Hematopoietic multipotent progenitor cell treated with erythropoietin and hydrocortisone succinate and interleukin-3 and kit ligand, for 6 days (in vitro differentiated cells): ENCODE data around the gene AZU1.

Source experiments
- DNase-seq: peaks from one replicate; pipeline ENCODE4 v3.0.0-alpha.2; 2015

AZU1 gene

DNA sequence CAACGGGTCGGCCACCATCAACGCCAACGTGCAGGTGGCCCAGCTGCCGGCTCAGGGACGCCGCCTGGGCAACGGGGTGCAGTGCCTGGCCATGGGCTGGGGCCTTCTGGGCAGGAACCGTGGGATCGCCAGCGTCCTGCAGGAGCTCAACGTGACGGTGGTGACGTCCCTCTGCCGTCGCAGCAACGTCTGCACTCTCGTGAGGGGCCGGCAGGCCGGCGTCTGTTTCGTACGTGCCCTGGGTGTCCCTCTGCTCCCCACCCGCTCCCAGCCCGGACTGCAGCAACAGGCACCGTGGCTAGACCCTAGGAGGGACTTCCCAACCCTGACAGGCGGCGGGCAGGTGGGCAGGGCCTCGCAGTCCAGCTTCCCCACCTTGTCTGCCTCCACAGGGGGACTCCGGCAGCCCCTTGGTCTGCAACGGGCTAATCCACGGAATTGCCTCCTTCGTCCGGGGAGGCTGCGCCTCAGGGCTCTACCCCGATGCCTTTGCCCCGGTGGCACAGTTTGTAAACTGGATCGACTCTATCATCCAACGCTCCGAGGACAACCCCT, 28.0 kb downstream of the AZU1 start:
- DNase-seq, result no peak

DNA sequence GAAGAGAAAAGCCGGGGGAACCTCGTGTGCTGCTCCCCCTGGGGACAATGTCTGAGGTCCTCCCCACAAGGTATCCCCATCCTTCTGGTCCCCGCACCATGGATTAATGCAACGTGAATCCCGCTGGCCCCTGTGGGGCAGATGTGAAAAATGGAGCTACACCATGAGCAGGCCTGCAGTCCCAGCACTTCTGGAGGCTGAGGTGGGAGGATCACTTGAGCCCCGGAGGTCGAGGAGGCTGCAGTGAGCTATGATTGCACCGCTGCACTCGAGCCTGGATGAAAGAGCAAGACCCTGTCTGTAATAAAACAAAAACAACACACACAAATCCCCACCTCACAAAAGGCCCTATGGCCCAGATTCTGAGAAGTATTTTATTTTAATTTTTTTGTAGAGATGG, 30.6 kb downstream of the AZU1 start:
- no peak for DNase-seq

DNA sequence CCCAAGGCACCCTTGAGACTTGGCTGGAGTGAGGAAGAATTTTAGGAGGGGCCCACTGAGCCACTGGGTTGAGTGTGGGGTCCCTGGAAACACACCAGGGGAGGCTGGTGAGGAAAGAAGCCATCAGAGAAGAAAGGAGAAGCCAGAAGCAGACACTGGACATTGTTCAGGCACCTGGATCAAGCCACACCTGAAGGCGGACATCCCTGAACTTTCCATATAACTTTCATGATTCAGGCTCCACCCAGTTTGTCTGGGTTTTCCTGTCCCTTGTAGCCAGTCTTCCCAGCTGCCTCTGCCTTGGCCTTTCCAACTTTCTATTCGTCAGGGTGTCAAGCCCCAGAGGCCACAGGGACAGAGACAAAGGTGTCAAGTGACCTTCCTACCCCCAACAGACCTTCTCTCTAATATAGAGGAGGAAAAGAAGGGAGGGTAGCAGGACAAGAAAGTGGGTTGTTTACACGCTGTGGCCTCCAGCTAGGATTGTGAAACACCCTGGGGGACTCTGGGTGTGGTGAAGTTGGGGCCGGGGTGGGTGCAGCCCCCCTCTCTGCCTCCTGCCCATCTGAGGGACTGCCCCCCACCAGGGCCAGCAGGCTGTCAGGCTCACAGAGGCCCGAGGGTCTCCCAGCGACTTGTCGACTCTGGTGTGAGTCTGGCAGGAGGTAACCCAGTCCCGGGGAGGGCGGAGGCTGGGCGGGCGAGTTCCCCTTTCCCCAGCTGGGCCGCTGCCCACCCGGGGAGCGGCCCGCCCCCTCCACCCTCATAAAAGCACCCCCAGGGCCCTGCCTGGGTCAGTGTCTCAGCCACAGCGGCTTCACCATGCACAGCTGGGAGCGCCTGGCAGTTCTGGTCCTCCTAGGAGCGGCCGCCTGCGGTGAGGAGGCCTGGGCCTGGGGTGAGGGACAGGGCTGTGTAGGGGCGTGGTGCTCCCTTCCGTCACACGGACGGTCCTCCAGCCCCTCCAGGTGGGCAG, 31.5 kb downstream of the AZU1 start, which contains the start of gene CFD:
Gene CFD, plus strand, starts transcription at position 797 of the 976 bp plus-strand sequence. Its CDS starts 26 bp downstream, at position 823.
- peak; percentile 50 for DNase-seq

DNA sequence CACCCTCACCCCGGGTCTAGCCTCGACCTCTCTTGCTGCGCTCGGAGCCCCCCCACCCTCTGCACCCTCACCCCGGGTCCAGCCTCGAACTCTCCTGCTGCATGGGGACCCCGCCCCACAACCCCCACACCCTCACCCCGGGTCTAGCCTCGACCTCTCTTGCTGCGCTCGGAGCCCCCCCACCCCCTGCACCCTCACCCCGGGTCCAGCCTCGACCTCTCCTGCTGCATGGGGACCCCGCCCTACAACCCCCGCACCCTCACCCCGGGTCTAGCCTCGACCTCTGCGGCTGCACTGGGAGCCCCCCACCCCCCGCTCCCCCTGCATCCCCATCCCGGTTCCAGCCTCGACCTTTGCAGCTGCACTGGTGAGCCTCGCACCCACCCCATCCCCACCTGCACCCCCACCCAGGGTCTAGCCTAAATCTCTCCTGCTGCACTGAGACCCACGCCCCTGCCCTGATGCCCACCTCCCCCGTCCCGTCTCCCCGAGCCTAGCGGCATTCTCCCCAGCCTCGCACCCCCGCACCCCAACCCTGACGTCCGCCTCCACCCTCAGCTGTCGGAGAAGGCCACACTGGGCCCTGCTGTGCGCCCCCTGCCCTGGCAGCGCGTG, 33.6 kb downstream of the AZU1 start:
- DNase-seq, result no peak

DNA sequence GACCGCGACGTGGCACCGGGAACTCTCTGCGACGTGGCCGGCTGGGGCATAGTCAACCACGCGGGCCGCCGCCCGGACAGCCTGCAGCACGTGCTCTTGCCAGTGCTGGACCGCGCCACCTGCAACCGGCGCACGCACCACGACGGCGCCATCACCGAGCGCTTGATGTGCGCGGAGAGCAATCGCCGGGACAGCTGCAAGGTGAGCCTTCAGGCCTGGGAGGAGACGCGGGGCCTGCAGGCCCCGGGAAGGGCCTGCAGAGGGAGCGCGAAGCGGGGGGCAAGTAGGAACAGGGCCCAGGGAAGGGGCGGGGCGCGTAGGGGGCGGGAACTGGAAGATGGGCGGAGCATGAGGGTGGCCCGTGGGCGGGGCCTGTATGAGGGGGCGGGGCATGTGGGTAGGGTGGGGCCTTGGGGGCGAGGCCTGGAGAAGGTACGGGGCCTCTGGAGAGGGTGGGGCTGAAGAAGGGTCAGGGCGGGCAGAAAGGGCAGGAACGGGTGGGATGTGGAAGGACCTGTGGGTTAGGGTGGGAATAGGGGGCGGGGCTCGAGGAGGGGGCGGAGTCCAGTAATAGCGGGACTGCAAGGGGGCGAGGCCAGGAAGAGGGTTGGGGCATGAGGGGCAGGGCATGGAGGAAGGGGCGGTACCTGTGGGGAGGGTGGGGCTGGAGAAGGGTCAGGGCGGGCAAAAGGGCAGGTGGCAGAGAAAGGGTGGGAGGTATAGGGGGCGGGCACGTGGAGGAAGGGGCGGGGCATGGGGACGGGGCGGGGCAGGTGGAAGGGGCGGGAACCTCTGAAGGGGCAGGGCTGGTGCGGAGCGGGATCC, 34.3 kb downstream of the AZU1 start:
- peak; percentile 91 for DNase-seq

DNA sequence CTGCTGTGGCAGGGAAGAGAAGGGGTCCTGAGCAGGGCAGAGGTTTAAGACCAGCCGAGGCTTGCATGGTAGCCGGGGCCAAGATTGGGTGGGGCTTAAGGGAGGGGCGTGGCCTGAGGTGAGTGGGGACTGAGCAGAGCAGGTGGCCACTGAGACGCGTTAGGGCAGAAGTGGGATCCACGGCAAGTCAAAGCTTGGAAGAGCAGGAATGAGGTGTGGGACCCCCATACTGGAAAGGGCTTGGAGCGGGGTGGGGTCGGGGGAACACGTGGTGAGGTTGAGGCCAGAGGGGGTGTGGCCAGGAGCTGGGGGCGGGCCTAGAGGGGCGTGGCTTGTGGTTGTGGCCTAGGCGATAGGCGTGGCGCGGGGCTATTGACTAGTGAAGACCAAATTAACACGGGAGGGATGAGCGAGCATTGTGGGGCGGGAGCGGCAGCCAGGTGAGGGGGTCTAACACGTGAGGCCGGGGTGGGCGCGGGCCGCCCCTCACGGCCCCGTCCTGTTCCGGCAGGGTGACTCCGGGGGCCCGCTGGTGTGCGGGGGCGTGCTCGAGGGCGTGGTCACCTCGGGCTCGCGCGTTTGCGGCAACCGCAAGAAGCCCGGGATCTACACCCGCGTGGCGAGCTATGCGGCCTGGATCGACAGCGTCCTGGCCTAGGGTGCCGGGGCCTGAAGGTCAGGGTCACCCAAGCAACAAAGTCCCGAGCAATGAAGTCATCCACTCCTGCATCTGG, 35.1 kb downstream of the AZU1 start:
- DNase-seq, result peak; percentile 94

DNA sequence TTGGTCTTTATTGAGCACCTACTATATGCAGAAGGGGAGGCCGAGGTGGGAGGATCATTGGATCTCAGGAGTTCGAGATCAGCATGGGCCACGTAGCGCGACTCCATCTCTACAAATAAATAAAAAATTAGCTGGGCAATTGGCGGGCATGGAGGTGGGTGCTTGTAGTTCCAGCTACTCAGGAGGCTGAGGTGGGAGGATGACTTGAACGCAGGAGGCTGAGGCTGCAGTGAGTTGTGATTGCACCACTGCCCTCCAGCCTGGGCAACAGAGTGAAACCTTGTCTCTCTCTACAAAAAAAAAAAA, 35.6 kb downstream of the AZU1 start:
- DNase-seq, result no peak

DNA sequence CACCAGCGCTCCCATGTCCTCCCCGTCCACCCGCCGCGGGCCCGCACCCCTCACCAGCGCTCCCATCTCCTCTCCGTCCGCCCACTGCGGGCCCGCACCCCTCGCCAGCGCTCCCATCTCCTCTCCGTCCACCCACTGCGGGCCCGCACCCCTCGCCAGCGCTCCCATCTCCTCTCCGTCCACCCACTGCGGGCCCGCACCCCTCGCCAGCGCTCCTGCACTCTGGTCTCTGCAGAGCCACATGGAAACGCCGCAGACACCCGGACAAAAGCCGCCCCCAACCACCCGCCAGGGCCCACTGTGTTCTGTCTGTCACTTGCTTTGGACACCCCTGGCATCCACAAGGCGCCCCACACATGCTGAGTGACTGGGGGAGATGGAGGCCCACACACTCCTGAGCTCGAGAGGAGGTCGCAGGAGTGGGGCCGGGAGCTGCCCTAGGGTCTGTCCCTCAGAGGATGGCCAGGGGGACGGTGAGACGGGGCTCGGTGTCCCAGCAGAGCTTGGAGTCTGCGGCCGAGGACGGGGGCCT, 39.2 kb downstream of the AZU1 start:
- no peak for DNase-seq

DNA sequence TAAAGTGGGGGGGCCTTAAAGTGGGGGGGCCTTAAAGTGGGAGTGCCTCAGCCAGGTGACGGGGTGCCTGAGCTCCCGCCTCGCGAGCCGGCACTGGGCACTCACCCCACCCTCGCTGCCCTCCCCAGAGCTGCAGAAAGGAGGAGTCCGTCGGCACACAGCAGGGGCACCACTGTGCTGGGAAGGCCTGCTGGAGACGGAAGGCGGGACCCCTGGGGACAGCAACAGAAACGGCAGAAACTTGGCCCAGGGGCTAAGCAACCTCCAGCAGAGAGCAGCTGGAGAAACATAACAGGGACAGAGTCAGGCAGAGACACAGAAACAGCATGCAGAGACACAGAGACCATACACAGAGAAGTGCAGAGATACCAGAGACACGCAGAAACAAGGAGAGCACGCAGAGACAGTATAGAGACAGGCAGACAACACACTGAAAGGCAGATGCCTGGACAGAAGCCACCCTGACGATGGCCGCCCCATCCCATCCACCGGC, 39.7 kb downstream of the AZU1 start:
- DNase-seq, result no peak

DNA sequence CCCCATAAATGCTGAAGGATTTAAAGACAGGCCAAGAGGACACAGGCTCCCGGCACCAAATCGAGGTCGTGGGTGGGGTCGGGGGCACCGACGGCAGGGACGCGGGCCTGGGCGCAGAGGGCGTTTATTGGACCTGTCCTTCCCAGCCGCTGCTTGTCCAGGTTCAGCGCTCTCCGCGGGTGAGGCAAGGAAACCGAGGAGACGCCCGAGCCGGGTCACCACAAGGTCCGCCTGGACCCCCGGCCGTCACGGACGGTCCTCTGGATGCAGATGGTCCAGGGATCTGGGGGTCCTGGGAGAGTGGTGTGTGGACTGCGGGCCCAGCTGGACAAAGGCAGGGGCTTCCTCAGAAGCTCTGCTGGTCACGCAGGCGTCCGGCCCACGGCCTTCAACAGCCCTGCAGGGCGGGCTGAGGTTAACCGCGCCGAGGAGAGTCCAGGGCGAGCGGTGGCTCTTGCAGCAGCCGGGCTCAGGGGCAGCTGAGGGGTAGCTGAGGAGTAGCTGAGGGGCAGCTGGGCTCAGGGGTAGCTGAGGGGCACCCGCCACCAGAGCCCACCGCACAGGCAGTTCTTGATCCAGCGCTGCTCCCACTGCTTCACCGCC, 40.3 kb downstream of the AZU1 start:
- DNase-seq, result no peak

DNA sequence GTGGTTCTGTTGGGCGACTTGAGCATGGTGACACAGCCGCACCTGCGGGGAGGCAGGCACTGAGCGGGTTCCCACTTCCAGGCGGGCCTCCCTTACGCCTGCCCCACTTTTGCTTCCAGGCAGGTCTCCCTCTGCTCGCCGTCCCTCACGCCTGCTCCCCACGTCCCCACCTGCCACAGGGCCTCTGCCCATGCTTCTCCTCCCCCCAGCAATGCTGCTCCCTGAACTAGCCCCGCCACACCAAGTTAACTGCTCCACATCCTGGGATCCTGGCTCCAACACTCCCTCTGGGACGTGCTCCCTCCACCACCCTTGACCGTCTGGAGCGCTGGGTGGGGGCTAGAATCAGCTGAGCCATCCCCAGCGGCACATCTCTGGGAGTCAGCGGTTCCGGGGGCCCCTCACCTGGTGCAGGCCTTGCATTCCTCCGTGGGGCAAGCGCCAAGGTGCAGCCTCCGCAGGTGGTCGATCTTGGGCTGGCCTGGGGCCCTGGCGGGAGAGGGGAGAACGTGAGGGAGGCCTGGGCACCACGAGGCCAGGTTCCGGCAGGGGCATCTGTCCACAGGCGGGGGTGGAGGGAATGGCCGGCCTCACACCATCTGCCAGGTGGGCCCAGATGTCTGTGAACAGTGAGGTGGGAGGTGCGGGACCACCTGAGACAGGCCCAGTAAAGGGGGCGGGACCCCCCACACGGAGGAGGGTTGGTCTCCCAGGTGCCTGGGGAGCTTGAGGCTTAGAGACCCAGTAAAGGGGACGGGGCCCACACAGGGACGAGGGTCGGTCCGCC, 41.0 kb downstream of the AZU1 start:
- no peak for DNase-seq

DNA sequence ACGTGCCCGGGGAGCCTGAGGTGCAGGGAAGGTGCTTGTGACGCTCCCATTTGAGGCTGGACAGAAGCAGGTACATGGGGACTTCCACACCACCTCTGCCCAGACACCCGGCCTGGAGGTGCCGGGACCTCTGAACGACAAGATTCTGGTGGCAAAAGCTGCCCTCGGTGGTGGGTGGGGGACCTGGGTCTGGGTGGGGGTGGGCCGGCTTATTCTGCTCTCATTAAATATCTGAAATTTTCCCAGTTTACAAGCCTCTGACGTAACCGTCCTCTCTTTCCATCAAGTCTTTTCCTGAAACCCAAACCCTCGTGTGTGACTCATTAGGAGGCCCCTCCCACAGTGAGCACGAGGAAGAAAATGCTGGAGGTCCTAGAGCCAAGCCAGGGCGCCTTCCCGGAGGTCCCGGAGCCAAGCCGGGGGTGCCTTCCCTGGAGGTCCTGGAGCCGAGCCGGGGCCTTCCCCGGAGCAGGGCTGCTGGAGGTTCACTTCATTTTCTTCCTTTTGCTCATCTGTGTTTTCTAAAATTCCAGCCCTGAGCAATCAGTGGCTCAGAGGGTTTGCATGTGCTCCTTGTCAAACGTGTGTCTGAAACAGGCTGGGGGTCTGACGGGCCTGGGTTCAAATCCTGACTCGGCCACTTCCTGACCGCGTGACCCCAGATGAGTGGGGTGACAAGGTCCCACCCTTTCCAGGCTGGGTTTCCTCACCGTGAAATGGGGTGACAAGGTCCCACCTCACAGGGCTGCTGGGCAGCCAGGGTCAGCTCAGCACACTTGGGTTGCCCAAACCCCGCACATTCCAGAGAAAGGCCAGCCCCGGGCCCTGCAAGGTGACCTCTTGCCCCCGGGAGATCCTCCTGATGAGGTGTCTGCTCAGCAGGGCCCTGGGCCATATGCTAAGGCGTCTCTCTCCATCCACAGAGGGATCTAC, 41.9 kb downstream of the AZU1 start:
- DNase-seq, result no peak

DNA sequence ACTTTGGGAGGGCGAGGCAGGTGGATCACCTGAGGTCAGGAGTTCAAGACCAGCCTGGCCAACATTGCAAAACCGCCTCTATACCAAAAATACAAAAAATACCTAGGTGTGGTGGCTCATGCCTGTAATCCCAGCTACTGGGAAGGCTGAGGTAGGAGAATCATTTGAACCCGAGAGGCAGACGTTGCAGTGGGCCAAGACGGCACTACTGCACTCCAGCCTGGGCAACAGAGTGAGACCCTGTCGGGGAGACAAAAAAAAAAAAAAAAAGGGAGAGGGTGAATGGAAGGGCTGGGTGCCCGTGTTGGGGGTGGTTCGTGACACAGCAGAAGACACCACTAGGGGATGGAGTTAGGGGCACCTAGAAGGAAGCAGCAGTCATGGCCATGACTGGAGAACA, 42.7 kb downstream of the AZU1 start:
- no peak for DNase-seq

DNA sequence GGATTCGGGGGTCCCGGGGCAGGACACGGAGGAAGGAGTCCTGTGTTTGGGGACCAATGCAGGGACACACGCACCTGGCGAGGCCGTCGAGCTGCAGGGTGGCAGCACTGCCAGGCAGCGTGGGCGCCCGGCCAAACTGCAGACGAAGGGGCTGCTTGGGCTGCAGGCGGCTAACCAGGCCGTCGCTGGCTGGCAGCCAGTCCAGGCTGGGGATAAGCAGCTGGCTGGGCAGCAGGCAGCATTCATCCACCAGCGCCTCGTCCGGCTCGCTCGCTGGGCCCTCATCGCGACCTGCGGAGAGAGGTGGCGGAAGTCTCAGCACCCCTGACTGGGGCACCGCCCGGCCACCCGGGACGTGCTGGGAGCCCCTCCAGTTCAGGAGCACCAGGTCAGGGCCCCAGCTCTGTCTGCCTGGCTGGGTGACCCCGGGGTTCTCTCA, 43.3 kb downstream of the AZU1 start:
- no peak for DNase-seq

DNA sequence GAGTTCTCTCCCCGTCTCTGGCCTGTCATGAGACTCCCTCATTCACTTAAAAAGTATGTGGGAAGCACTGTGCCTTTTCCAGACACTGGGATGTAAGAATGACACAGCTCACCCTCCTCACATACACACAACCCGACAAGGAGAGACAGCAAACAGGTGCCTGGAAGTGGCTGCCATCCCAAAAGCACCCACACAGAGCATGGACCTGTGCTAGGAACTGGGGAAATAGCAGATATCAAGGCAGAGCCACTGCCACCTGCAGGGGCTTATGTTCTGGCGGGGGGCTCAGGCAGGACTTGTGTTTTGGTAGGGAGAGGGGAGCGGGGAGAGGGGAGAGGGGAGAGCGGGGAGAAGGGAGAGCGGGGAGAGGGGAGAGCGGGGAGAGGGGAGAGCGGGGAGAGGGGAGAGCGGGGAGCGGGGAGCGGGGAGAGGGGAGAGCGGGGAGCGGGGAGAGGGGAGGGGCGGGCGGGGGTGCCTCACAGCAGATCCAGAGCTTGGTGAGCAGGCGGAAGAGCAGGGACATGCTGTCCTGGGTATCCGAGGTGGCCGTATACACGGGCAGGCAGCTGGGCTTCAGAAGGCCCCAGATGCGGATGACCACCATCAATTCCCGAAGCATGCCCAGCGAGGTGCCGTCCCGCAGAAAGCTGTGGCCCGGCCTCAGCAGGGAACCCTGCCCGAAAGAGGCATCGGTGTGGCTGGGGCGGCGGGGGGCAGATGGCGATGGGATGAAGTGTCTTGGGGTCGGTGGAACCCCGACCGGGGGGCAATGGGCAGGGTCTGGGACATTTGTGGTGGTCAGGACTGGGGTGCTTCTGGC, 44.0 kb downstream of the AZU1 start:
- DNase-seq, result no peak

DNA sequence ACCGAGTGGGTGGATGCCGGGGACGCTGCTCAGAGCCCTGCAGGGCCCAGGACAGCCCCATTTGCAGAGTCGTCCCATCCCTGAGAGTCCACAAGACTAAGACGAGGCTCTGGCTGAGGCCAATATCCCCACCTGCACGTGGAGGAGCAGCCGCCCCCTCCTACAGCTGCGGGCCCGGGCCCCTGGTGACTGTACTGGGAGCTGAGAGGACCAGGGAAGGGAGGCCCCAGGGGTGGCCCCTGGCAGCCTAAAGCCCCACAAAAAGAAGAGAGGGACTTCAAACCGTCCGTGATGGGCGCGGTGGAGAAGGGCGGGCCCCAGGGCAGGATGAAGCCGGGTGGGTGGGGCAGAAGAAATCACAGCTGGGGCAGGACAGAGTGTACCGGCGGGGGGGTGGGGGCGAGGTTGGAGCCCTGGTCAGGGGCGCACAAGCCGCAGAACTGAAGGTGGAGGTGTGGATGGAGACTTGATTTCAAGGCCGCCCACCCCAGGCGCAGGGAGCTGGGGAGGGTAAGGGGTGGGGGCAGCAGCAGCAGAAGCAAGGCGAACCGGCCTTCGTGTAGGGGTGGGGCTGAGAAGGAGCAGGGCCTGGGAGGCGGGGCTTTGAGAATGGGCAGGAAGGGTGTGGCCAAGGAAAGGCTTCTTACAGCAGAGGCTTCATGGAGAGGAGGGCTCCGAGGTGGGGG, 44.8 kb downstream of the AZU1 start:
- DNase-seq, result peak; percentile 98

DNA sequence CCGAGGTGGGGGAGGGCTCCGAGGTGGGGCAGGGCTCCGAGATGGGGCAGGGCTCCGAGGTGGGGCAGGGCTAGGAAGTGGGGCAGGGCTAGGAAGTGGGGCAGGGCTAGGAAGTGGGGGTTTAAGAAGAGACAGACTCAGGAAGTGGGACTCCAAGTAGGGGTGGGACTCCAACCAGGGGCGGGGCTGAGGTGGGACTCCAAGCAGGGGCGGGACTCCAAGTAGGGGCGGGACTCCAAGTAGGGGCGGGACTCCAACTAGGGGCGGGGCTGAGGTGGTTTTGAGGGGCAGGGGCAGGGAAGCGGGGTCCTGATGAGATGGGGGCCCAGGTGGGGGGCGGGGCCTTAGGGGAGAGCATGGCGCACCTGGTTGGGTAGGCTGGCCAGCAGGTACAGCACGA, 45.4 kb downstream of the AZU1 start:
- peak; percentile 90 for DNase-seq

DNA sequence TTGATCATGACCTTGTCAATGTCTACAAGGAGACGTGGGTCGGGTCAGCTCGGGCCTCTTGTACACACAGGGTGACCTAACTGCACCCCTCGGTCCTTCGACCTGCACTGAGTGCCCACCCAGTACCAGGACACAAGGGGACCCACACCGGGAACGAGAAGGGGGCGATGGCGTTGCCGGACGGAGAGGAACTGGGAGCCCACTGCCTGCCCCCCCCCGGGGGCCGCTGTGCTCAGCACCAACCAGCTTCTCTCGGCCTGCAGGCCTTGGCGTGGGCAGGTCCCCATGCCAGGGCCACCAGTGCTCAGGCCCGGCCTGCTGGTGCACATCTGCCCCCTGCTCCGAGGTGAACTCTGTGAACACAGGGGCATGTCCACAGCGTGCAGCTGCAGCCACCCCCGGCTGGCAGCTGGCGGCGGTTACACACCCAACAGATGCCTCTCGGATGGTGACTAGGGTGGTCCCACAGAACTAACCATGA, 46.0 kb downstream of the AZU1 start:
- no peak for DNase-seq
